CD4-positive, alpha-beta T cell treated with Interleukin-12 subunit alpha and Interleukin-12 subunit beta, for 1 hour (primary cell): ENCODE measurements around the gene ALCAM.

Experiments
- DNase-seq: peaks from one replicate; pipeline ENCODE4 v3.0.0-alpha.2; 2020

Gene ALCAM

DNA sequence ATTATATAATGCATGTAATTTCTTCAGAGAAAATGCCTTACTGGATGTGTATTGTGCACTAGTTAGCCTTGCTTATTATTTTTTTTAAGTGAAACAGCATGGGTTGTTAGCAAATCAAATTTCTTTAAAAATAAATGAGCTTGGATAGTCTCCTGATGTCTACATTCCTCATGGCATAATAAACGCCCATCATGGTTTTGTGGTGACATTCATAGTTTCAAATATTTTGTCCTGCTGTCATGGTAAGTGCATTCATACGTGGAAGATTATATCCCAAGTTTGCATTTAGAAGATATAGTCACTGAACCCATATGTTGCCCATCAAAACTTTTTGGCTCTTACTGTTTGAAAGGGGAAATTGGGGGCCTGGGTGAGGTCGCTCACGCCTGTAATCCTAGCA, 130.7 kb downstream of the ALCAM start:
- DNase-seq = no peak

DNA sequence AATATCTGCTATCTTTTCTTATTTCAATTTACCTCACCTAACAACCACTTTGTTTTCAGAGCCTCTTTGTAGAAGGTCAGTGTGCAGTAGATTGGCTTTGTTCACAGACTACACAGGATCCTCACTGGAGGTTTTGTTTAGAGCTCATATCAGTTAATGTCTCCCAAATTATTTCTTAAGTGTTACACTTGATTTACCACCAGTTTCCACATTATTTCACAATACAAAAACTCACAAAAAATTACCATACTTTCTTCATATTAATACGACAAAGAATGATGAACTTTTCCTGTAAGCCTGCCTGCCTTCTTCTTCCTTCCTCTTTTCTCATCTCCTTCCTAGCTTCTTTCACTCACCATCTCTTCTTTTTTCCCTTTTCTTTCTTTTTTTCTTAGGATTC, 133.3 kb downstream of the ALCAM start:
- DNase-seq = no peak

DNA sequence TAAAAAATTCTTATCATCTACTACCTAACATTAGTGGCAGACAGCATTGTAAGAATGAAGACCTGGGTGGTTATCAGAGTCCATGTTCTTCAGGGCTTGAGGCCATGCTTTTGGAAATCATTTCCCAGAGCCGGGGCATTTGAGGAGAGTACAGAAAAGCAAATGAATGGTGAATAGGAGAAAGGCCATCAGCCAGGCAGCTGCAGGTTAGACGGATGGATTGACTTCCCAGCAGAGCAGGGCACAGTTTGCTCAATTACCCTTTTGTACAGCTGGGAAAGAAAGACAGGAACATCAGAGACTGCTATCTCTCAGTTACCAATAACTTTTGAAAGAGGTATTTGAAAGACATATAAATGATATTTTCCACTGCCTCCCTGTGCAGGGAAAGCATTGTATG, 135.6 kb downstream of the ALCAM start:
- no peak for DNase-seq

DNA sequence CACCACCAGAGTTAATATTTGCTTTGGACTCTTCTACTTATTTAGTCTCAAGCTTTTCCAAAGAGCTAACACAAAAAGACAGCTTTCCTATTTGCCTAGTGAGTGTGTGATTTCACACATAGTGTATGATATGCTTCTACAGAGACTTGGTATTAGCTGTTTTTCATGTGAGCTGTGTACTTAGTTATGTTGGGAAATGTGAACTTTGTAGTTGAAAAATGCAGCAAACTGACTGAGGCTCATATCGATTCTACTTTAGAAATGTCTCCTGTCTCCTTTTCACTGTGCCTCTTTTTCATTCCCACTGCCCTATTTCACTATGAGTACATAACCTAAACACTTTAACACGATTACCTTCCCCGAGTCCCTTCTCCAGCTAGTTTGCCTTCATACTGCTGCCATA, 136.5 kb downstream of the ALCAM start:
- no peak for DNase-seq

DNA sequence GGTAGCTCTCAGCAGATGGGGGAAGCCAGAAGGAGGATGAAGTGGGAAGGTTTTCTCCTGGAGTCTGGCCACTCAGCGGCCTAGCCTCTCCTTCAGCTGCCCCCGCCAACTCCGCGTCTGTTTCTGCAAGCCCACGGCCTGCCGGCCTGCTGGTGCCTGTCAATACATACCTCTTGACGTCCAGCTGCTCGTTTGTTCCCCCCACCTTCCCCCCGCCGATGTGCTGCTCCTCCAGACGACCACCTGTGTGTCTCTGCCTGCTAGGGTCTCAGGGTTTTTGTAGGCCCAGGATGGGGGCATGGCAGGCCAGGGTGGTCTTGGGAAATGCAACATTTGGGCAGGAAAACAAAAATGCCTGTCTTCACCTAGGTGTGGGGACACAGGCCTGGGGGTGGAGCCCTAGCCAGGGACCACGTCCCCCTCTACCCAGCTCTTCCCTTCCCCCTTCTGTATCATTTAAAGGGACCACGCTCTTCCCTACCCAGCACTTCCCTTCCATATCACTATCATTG, 137.8 kb downstream of the ALCAM start:
- no peak for DNase-seq

DNA sequence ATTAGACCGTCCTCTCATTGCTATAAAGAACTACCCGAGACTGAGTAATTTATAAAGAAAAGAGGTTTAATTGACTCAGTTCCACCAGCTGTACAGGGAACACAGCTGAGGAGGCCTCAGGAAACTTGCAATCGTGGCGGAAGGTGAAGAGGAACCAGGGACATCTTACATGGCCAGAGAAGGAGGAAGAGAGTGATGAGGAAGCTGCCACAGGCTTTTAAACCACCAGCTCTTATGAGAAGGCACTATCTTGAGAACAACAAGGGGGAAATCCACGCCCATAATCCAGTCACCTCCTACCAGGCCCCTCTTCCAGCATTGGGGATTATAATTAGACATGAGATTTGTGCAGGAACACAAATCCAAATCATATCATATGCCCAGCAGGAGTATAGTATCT, 138.5 kb downstream of the ALCAM start:
- no peak for DNase-seq

DNA sequence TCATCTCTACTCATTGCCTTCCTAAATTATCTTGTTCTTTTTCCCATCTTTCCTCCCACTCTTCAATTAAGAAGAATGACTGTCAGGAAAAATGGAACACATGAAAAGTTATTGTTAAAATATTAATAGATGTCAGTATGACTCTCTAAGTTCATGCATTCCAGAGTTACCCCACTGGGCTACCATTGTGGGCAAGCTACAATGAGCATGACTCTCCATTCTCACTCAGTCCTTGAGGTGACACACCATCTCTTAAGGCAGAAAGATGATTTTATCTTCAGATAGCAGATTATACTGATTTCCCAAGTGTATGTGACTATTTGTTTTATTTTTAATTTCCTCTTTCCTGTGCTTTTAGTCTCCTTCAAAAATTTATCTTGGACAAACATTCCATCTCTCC, 144.3 kb downstream of the ALCAM start:
- no peak for DNase-seq

DNA sequence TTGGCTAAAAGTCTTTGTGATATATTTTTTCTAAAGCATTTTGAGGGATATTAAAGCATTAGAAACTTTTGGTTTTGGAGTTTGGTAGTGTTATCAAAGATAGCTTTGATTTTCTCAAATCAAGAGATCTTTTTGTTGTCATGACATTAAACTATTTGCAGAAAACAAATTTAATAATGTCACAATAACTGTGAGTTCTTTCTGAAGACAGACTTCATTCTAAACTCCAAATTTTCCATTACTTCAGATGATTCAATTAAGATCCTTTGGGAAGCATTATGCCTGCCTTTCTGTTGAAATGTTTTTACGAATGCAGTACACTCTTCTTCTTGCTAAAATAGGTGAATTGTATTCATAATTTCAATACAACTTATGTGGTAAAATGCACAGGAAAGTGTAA, 145.4 kb downstream of the ALCAM start:
- no peak for DNase-seq

DNA sequence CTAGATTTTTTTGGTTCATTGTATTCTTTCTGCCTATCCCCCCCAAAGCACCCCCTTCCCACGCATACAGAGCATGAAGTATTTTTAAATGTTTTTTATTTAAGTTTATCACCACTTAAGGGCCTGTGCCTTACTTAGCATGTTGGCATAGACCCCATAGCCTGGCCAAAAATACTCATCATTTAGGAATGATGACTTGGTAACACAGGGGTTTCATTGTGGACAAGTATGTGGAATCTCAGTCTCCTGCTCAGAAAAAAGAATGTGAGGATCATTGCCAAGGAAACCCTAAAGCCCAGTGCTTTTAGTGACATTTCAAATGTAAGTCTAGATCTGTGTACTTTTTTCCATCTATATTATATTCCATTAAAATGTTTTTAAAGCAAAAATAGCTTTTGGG, 146.3 kb downstream of the ALCAM start:
- DNase-seq = no peak

DNA sequence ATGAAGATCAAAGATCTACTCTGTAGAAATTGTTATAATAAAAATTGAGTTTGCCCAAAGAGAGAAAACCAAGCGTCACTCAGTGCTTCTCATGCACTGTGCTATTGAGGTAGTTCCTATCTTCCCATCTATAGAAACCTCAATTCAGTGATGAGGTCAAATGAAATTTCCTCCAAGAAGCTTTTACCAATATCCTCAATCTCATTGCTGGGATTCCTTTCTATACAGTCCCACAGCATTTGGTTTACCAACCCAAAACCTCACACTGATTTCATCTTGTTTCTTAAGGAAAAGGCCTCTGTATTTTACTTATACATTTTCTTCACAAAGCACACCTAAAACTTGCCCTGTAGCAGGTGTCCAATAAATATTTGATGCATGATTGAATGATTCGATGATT, 147.2 kb downstream of the ALCAM start:
- DNase-seq = no peak

DNA sequence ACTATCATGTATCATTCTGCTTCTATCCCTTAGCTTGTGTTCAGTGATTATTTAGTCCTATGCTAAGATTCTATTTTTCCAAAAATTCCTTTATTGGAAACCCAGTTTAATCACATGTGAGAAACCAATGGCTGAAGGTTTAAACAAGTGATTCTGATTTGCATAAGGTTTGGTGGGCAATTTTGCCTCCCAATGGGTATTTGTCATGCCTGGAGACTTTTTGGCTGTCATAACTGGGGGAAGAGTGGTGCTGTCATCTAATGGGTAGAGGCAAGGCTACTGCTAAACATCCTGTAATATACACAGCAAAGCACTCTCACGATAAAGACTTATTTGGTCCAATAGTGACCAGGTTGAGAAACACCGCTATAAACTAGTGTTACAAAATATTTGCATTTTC, 148.7 kb downstream of the ALCAM start:
- DNase-seq = no peak

DNA sequence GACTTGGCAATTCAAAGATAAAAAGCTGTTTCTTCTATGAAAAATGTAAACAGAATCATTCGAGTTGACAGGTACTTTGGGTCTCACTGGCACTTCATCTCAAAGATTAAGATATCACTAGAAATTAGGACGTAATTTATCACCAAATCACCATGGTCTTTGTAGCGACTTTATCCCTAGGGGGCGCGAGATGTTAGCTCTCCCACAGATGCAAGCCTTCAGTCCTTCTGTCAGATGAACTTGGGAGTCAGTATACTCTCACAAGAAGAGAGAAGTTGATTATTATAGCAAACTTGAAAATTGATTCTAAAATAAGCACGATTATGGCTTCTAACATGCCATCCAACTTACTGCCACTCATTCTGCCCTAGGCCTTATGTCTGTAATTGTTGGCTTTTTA, 150.3 kb downstream of the ALCAM start:
- DNase-seq = no peak

DNA sequence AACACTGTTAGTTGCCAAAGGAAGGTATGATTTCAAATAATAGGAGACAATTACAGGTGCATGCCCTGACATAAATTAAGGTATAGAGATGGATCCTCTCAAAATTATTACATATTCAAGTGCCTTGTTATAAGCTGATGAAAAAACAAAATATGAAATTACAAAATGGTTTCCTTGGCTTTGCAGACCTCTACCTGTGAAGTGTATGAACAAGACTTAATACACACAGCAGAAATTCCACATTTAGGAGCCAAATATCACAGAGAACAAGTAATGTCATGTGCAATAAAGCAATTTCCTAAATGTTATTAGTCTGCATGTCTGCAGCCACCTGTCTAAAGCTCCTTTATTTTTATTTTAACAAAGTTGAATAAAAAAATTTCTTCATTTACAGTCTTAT, 151.5 kb downstream of the ALCAM start:
- DNase-seq = no peak

DNA sequence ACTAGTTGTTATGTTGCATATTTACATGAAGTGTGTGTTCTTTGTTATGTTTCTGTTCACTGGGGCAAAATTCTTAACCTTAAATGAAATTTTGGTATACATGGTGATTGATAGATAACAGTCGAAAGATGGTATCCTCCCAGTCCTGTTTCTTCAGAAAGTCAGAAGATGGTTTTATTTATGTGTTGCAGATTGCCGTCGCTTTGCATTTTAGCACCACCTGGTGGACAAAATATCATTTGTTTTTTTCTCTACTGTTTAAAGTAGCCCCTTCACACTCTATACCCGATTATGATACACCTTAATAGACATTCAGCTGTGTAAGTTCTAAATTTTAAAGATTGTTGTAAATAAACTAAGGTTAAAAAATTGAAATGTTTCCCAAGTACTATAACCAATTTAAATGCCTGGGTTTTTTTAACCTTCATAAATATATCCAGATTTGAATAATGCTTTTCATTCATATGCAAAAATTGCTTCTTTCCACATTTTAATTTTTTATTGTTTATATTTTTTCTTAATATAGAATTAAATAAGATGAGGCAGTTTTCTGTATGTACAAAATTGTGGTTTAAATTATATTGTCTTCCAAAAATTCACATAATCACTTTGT, 152.2 kb downstream of the ALCAM start:
- DNase-seq = peak; percentile 68

DNA sequence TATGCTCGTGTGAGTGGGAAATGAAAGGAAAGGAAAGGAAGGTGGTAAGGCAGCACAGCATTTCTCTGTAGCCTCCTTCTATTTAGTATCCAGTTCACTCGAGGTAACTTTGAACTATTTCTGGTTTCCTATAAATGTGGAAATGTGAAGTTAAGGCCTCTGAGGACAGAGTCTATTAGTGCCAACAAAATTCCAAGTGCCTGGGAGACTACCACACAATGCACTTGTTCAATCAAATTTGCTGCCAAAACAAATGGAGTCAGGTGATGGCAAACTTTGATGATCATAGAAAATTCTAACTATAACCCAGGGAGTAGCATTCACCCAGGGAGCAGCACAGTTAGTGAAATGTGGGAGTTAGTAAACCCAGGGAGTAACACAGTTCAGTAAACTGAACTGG, 155.1 kb downstream of the ALCAM start:
- no peak for DNase-seq

DNA sequence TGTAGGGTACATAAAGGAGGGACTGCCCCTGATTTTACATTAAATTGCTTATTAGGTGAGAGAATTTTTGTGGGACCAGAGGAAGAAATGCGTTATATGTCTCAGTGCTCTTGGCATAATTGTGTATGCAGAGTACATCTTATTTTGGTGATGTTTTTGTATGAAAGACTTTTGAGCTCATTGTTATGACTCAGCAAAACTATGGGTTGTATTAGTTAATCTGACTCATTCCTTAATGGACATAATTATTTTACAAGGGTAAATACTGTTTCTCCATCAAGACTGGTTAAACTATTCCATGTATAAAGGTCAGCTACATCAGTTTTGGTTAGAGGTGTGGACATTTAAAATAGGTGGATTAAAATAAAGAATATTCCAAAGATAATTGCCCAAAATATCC, 156.8 kb downstream of the ALCAM start:
- no peak for DNase-seq

DNA sequence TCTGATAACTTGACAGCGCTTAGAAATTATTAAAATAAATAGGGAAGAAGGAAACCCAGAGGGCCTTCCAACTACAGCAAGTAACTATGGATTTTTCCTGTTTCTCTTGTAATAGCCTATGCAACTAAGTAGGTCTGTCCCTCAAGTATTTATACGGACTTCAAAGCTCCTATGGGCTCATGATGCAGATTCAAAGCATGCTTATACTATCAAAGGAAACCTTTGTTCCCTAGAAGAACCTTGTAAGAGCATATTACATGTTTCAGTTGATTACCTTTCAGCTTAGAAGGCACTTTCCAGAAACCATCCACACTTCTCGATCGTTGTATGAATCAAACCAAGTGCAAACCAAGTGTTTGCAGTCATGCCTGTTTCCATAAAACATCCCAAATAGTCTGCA, 158.8 kb downstream of the ALCAM start:
- DNase-seq = no peak

DNA sequence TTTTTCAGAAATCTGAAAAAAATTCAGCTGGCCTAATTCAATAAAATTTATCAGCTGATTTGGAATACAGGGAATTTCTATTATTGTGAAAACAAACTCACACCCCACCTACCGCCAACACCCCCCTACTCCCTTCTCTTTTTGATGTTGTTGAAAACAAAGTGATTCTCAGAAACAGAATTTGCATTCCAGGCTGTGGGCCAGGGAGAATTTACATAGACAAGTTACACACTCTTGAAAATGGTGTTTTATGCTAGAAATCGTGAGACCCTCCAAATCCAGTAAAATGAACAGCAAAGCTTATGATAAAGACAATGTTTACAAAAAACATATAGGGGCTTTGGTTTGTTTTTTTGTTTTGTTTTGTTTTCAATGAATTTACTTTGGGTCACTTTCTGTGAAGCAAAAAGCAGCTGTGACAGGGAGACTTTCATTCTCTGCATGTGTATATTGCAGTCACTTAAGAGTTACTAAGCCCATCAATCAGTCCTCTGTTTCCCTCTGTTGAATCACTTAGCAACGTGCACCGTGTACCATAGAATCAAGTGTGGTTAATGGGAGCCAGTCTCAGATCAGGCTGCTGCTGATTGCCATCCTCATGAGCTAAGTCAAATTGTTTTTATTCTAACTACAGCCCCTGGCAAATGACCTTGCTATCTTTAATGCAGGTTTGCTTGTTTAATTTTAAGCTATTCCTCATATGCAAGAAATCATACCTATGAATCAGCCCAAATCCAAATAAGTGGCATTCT, 159.8 kb downstream of the ALCAM start:
- DNase-seq = no peak

DNA sequence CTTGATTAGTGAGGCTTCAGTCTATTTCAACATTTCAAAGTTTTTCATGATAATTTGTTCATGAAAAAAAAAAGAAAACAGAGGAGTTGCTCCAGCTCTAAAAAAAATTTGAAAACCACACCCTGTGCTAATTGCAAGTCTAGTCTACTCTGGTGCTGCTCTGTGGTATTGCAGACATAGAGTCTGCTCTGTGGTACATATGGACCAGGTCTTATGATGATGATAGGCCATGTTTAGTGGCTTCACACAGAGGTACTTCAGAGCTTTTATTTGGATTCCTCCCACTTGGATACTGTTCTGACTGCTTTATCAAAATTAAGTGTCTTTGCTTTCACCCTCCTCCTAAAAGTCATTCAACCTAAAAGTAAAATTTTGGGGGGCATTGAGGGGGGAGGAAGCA, 160.8 kb downstream of the ALCAM start:
- no peak for DNase-seq

DNA sequence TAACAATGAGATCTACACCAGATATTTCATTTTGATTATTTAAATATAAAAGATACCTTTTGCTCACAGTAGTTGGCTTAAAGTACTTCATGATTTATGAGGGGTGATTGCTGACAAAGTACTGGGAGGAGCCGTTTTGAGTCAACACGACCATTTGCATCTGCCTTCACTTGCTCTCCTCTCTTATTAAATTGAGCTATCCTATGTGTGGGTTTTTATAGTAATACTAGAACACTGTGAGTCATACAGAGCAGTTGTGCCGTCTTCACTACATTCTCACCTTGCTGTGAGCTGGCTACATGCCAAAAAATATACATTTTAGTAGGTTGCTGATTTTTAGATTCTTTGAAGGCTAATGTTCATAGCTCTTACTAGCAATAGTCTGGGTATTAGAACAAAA, 161.2 kb downstream of the ALCAM start:
- no peak for DNase-seq

DNA sequence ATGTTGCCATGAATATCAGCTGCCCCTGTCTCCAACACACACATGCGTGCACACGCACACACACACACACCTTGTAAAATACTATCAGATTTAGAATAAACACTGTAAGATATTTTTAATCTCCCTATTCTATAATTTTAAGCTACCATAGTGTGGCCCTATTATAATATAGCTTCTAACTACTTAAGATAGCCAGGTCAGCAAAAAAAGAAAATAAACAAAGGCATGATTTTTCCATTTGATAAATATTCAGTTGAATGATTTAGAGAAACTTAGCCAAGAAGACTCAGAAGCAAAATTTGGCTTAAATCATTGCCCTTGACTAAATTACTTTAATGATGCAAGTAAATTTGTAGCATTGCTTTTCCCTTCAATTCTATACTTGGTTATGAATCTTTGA, 162.2 kb downstream of the ALCAM start:
- DNase-seq = no peak

DNA sequence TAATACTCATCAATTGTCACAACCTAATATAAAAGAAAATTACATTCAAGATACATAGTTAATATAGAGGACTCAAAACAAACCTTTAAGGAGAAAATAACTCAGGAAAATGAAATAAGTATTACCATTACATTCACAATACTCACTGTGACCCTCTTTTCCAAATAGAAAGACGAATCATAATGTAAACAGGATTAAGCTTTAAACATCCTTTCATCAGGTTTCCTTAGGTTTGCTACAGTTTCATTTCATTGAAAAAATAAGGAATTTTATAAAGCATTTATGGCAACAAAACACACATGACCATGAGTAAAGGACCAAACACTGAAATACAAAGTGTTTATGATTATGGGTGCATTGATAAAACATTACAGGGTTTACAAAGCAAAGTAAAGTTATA, 162.7 kb downstream of the ALCAM start:
- DNase-seq = no peak

DNA sequence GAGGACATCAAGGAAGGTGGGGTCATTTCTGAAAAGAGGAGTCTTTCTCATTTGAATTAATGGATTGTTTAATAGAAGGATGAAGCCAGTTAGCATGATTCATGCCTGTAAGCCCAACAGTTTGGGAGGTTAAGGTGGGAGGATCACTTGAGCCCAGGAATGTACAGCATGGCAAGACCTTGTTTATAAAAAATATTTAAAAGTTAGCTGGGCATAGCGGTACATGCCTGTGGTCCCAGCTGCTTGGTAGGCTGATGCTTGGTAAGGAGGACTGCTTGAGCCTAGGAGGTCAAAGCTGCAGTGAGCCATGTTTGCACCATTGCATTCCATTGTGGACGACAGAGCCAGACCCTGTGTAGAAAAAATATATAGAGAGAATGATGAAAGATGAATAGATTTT, 165.5 kb downstream of the ALCAM start:
- no peak for DNase-seq

DNA sequence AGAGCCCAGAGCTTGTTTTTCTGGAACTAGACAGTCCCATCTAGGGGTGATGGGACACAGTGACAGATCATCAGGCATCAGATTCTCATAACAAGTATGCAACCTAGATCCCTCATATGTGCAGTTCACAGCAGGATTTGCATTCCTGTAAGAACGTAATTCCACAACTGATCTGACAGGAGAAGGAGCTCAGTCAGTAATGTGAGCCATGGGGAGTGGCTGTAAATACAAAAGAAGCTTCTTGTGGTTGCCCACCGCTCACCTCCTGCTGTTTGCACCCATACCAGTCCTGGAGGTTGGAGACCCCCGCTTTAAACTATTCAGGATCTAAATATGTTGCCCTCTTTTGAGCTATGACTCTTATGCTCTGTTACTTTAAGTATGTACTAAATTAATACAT, 167.3 kb downstream of the ALCAM start:
- no peak for DNase-seq

DNA sequence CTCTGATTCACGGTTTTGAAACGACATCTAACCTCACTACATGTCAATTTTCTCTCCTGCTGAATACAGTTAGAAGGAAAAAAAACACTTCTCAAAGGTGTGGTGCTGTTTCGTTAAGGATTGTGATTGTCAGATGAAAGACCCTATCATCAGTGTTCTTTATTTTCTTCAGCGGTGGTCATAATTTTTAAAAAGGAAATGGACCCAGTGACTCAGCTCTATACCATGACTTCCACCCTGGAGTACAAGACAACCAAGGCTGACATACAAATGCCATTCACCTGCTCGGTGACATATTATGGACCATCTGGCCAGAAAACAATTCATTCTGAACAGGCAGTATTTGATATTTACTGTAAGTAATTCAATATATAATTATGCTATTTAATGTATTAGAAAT, 167.8 kb downstream of the ALCAM start:
- no peak for DNase-seq
